ENCODE results near the gene DHRS7B.
"Not testable (repeated sequence)": the region's sequence is repeated elsewhere in the genome, so short reads cannot be mapped to it uniquely, and the experiment has no call there.

DHRS7B gene

GRCh38 chr17:21215935-21216334 is 89.2 kb downstream of the DHRS7B start:
- TF ChIP-seq Cebpa-rat (IDR thresholded peaks at IDR 0.05), result no peak
- peak overlapping the region in 4 of 11 experiments; percentile 96 to 100 (median 96); a peak in 5 of 22 replicates for H3K9ac ChIP-seq
- H3K36me3 ChIP-seq, result peaks cover 6 to 33% (median 20%) of the 10 kb centered on the region in 11 experiments; a peak in 20 of 22 replicates
- peaks cover 21 to 48% (median 28%) of the 10 kb centered on the region in 11 experiments for H4K20me1 ChIP-seq
- H3K4me3 ChIP-seq, result peak overlapping the region in 1 of 10 experiments; percentile 100; a peak in 1 of 20 replicates
- H3K27ac ChIP-seq, result no peak overlapping the region
- peaks cover 37 to 60% (median 46%) of the 10 kb centered on the region in 10 experiments for H3K4me1 ChIP-seq
- H3K4me2 ChIP-seq, result peak overlapping the region; percentile 90 to 98 (median 94)
- no peaks in the 10 kb centered on the region for H3K27me3 ChIP-seq
- H3K9me3 ChIP-seq (replicated peaks in 1 of 11), result no peaks in the 10 kb centered on the region; a peak in 1 of 22 replicates

GRCh38 chr17:21217346-21217745 is 90.6 kb downstream of the DHRS7B start:
- no peaks in the 10 kb centered on the region for H3K27me3 ChIP-seq
- H3K4me2 ChIP-seq, result no peak overlapping the region
- peaks cover 7 to 34% (median 13%) of the 10 kb centered on the region in 11 experiments; a peak in 21 of 22 replicates for H4K20me1 ChIP-seq
- no peak overlapping the region for H3K4me3 ChIP-seq
- H3K9ac ChIP-seq, result no peak overlapping the region
- peaks cover 14 to 34% (median 22%) of the 10 kb centered on the region in 11 experiments; a peak in 21 of 22 replicates for H3K36me3 ChIP-seq
- peaks cover 23 to 46% (median 32%) of the 10 kb centered on the region in 10 experiments for H3K4me1 ChIP-seq
- no peak for TF ChIP-seq Cebpa-rat (IDR thresholded peaks at IDR 0.05)
- H3K27ac ChIP-seq, result no peak overlapping the region
- H3K9me3 ChIP-seq (replicated peaks in 1 of 11), result peaks cover 0 to 14% (median 6%) of the 10 kb centered on the region in 11 experiments; a peak in 12 of 22 replicates

- no peak overlapping the region for H3K9ac ChIP-seq
- H3K4me2 ChIP-seq, result no peak overlapping the region; a peak in 1 of 22 replicates
- no peaks in the 10 kb centered on the region for H3K27me3 ChIP-seq
- no peak for TF ChIP-seq Cebpa-rat (IDR thresholded peaks at IDR 0.05)
- peaks cover 0 to 26% (median 6%) of the 10 kb centered on the region in 11 experiments; a peak in 14 of 22 replicates for H4K20me1 ChIP-seq
- peaks cover 0 to 16% (median 8%) of the 10 kb centered on the region in 11 experiments; a peak in 12 of 22 replicates for H3K9me3 ChIP-seq (replicated peaks in 1 of 11)
- peaks cover 21 to 41% (median 27%) of the 10 kb centered on the region in 11 experiments; a peak in 21 of 22 replicates for H3K36me3 ChIP-seq
- peaks cover 16 to 40% (median 24%) of the 10 kb centered on the region in 10 experiments for H3K4me1 ChIP-seq
- no peak overlapping the region for H3K4me3 ChIP-seq
- no peak overlapping the region for H3K27ac ChIP-seq
Observed at GRCh38 chr17:21218101-21218500, 91.3 kb downstream of the DHRS7B start.

- H3K9me3 ChIP-seq (replicated peaks in 1 of 11), result peaks cover 0 to 16% (median 8%) of the 10 kb centered on the region in 11 experiments; a peak in 12 of 22 replicates
- TF ChIP-seq Cebpa-rat (IDR thresholded peaks at IDR 0.05), result no peak
- peaks cover 0 to 20% (median 0%) of the 10 kb centered on the region in 11 experiments; a peak in 3 of 22 replicates for H4K20me1 ChIP-seq
- peaks cover 22 to 49% (median 30%) of the 10 kb centered on the region in 11 experiments; a peak in 21 of 22 replicates for H3K36me3 ChIP-seq
- H3K9ac ChIP-seq, result no peak overlapping the region
- H3K27ac ChIP-seq, result no peak overlapping the region
- peaks cover 15 to 40% (median 24%) of the 10 kb centered on the region in 10 experiments for H3K4me1 ChIP-seq
- no peak overlapping the region for H3K4me3 ChIP-seq
- no peaks in the 10 kb centered on the region for H3K27me3 ChIP-seq
- peak overlapping the region in 4 of 11 experiments; percentile 18 to 52 (median 34); a peak in 6 of 22 replicates for H3K4me2 ChIP-seq
Observed at GRCh38 chr17:21218831-21219380, 92.1 kb downstream of the DHRS7B start.

GRCh38 chr17:21223086-21223485 is 96.3 kb downstream of the DHRS7B start:
- Histone ChIP-seq H3K9me3 (replicated peaks in 1 of 11) (peaks cover 0 to 16% (median 8%) of the 10 kb centered on the region in 11 experiments; a peak in 12 of 22 replicates), H4K20me1 (peaks cover 0 to 13% (median 0%) of the 10 kb centered on the region in 11 experiments; a peak in 3 of 22 replicates), H3K36me3 (peaks cover 22 to 39% (median 29%) of the 10 kb centered on the region in 11 experiments; a peak in 21 of 22 replicates), H3K4me1 (peaks cover 0 to 15% (median 6%) of the 10 kb centered on the region in 10 experiments; a peak in 10 of 20 replicates), H3K4me2 (no peak overlapping the region), H3K4me3 (no peak overlapping the region), H3K9ac (no peak overlapping the region), H3K27me3 (no peaks in the 10 kb centered on the region), H3K27ac (no peak overlapping the region)
- TF ChIP-seq Cebpa-rat (IDR thresholded peaks at IDR 0.05), result no peak

GRCh38 chr17:21227277-21227676 is 100.5 kb downstream of the DHRS7B start:
- Histone ChIP-seq H3K9me3 (replicated peaks in 1 of 11) (peaks cover 0 to 10% (median 7%) of the 10 kb centered on the region in 11 experiments; a peak in 17 of 22 replicates), H3K36me3 (peaks cover 5 to 23% (median 13%) of the 10 kb centered on the region in 11 experiments; a peak in 18 of 22 replicates)
- not testable (repeated sequence) for H4K20me1 ChIP-seq, H3K4me2 ChIP-seq, H3K27ac ChIP-seq, H3K27me3 ChIP-seq, H3K4me3 ChIP-seq, H3K9ac ChIP-seq, H3K4me1 ChIP-seq

GRCh38 chr17:21228111-21228510 is 101.3 kb downstream of the DHRS7B start:
- Histone ChIP-seq H3K9ac (no peak overlapping the region), H4K20me1 (peaks cover 0 to 3% (median 0%) of the 10 kb centered on the region in 11 experiments; a peak in 2 of 22 replicates), H3K27ac (no peak overlapping the region), H3K36me3 (peaks cover 0 to 15% (median 5%) of the 10 kb centered on the region in 11 experiments; a peak in 10 of 22 replicates), H3K4me3 (no peak overlapping the region), H3K4me1 (no peaks in the 10 kb centered on the region), H3K4me2 (no peak overlapping the region), H3K9me3 (replicated peaks in 1 of 11) (peaks cover 0 to 16% (median 7%) of the 10 kb centered on the region in 11 experiments; a peak in 12 of 22 replicates), H3K27me3 (no peaks in the 10 kb centered on the region)
- no peak for TF ChIP-seq Cebpa-rat (IDR thresholded peaks at IDR 0.05)

GRCh38 chr17:21228845-21229244 is 102.1 kb downstream of the DHRS7B start:
- Histone ChIP-seq H3K36me3 (peaks cover 0 to 9% (median 4%) of the 10 kb centered on the region in 11 experiments; a peak in 7 of 22 replicates), H4K20me1 (peaks cover 0 to 3% (median 0%) of the 10 kb centered on the region in 11 experiments; a peak in 2 of 22 replicates), H3K27ac (no peak overlapping the region), H3K27me3 (no peaks in the 10 kb centered on the region), H3K4me2 (no peak overlapping the region), H3K9ac (no peak overlapping the region), H3K4me1 (peaks cover 0 to 3% (median 0%) of the 10 kb centered on the region in 10 experiments; a peak in 1 of 20 replicates), H3K4me3 (no peak overlapping the region), H3K9me3 (replicated peaks in 1 of 11) (peaks cover 0 to 21% (median 7%) of the 10 kb centered on the region in 11 experiments; a peak in 12 of 22 replicates)
- no peak for TF ChIP-seq Cebpa-rat (IDR thresholded peaks at IDR 0.05)

- Histone ChIP-seq H3K4me1 (peaks cover 0 to 6% (median 0%) of the 10 kb centered on the region in 10 experiments; a peak in 1 of 20 replicates), H3K36me3 (peaks cover 0 to 9% (median 3%) of the 10 kb centered on the region in 11 experiments; a peak in 6 of 22 replicates), H3K9me3 (replicated peaks in 1 of 11) (peaks cover 0 to 21% (median 7%) of the 10 kb centered on the region in 11 experiments; a peak in 12 of 22 replicates), H3K9ac (no peak overlapping the region), H3K4me3 (no peak overlapping the region), H3K27ac (no peak overlapping the region), H3K27me3 (no peaks in the 10 kb centered on the region), H4K20me1 (peaks cover 0 to 3% (median 0%) of the 10 kb centered on the region in 11 experiments; a peak in 1 of 22 replicates), H3K4me2 (no peak overlapping the region)
- no peak for TF ChIP-seq Cebpa-rat (IDR thresholded peaks at IDR 0.05)
Observed at GRCh38 chr17:21231533-21231932, 104.8 kb downstream of the DHRS7B start.
